A673 (cell line): ENCODE results near the gene BMP3. TPM values are rescaled to one million over a fixed set of nuclear protein-coding genes. Genes with fewer than 3 reads are reported as not detected.

Experiments used
- BruUV-seq: library from RNA; stranded (reverse); fragments of 400-500 nt; replicated peaks from 2 replicates; lab custom pipeline; 2021; lab: Mats Ljungman, UMichigan
- CTCF ChIA-PET: fragments of 300-600 bp; sonication (Branson Sonifier 250); formaldehyde crosslinking; loops from one replicate; lab custom pipeline; 2022; ENCODE audit warnings: antibody characterized with exemption; lab: Charles Lee
- POLR2A ChIA-PET: fragments of 300-600 bp; sonication (Branson Sonifier 250); formaldehyde crosslinking; loops from one replicate; lab custom pipeline; 2022; ENCODE audit warnings: antibody characterized with exemption; ENCODE audit not compliant: low non-redundant PET; lab: Charles Lee
- DNase-seq: peaks from one replicate; pipeline ENCODE4 v3.0.0-alpha.2; 2015; ENCODE audit warnings: low spot score
- H3K27ac ChIP-seq: fragments of 200-600 bp; sonication (generic); 2 replicates; pipeline ENCODE4 v1.5.1; 2016; ENCODE audit warnings: mixed run types, low read depth, mild to moderate bottlenecking, mixed read lengths, antibody characterized with exemption, low read length; ENCODE audit not compliant: poor library complexity, severe bottlenecking
- H3K27me3 ChIP-seq: fragments of 200-600 bp; sonication (generic); replicated peaks from 2 replicates; pipeline ENCODE4 v1.6.1; 2017; ENCODE audit warnings: mixed run types, low read depth, mild to moderate bottlenecking, mixed read lengths, antibody characterized with exemption, low read length; ENCODE audit not compliant: insufficient read depth, poor library complexity
- H3K36me3 ChIP-seq: fragments of 200-600 bp; sonication (generic); 2 replicates; pipeline ENCODE4 v1.6.1; 2016; ENCODE audit warnings: mixed run types, mild to moderate bottlenecking, mixed read lengths, antibody characterized with exemption, low read length; ENCODE audit not compliant: insufficient read depth, poor library complexity, severe bottlenecking
- H3K4me1 ChIP-seq: fragments of 200-600 bp; sonication (generic); 2 replicates; pipeline ENCODE4 v1.6.1; 2017; ENCODE audit warnings: mixed run types, mild to moderate bottlenecking, mixed read lengths, antibody characterized with exemption, low read length; ENCODE audit not compliant: insufficient read depth, poor library complexity, severe bottlenecking
- H3K4me3 ChIP-seq: fragments of 200-600 bp; sonication (generic); 2 replicates; pipeline ENCODE4 v1.5.1; 2016; ENCODE audit warnings: low read depth, mixed run types, mild to moderate bottlenecking, mixed read lengths, low read length; ENCODE audit not compliant: poor library complexity, severe bottlenecking
- H3K9me3 ChIP-seq: fragments of 200-600 bp; sonication (generic); 2 replicates; pipeline ENCODE4 v1.6.1; 2016; ENCODE audit warnings: mixed run types, low read depth, mild to moderate bottlenecking, mixed read lengths, antibody characterized with exemption, low read length; ENCODE audit not compliant: poor library complexity, severe bottlenecking
- EZH2 ChIP-seq: fragments of 200-600 bp; sonication (generic); IDR thresholded peaks from 2 replicates; pipeline ENCODE4 v1.6.1; 2017; ENCODE audit warnings: borderline replicate concordance, low read depth, mild to moderate bottlenecking, mixed read lengths, antibody characterized with exemption, low read length; ENCODE audit not compliant: poor library complexity, severe bottlenecking
- intact Hi-C: fragments of 100-400 bp; cut with micrococcal nuclease; formaldehyde crosslinking; loops from one replicate; pipeline ENCODE4 v1.10.0; 2022; ENCODE audit not compliant: unreplicated experiment
- total RNA-seq: library from RNA; stranded (reverse); gene quantifications from 2 replicates; pipeline ENCODE4 v1.2.3, GENCODE V29; 2021
- TF ChIP-seq, protein P1 (sequence below): fragments of 300-800, 200-600 bp; sonication (generic); conservative IDR thresholded peaks from 2 replicates; pipeline ENCODE4 v1.5.1; 2017; ENCODE audit warnings: low read depth, mild to moderate bottlenecking, antibody characterized with exemption, low read length, moderate library complexity, mixed read lengths

BMP3 gene
- total RNA-seq, 1 experiment from 2014 or later = not detected

DNA sequence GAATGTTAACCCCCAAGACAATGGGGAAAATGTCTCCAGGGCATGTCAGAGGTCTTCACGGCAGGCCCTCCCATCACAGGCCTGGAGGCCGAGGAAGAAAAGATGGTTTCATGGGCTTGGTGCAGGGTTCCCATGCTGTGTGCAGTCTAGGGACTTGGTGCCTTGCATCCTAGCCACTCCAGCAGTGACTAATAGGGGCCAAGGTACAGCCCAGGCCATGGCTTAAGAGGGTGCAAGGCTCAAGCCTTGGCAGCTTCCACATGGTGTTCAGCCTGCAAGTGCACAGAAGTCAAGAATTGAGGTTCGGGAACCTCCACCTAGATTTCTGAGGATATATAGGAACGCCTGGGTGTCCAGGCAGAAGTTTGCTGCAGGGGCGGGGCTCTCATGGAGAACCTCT, 50.6 kb downstream of the BMP3 start:
- Histone ChIP-seq H3K9me3 (no peaks in the 10 kb centered on the region), H3K36me3 (no peaks in the 10 kb centered on the region), H3K4me1 (no peaks in the 10 kb centered on the region), H3K27ac (no peak overlapping the region), H3K4me3 (no peak overlapping the region), H3K27me3 (no peaks in the 10 kb centered on the region)
- intact Hi-C loops = no loop called here
- no peak for TF ChIP-seq EZH2
- TF ChIP-seq, protein P1, sequence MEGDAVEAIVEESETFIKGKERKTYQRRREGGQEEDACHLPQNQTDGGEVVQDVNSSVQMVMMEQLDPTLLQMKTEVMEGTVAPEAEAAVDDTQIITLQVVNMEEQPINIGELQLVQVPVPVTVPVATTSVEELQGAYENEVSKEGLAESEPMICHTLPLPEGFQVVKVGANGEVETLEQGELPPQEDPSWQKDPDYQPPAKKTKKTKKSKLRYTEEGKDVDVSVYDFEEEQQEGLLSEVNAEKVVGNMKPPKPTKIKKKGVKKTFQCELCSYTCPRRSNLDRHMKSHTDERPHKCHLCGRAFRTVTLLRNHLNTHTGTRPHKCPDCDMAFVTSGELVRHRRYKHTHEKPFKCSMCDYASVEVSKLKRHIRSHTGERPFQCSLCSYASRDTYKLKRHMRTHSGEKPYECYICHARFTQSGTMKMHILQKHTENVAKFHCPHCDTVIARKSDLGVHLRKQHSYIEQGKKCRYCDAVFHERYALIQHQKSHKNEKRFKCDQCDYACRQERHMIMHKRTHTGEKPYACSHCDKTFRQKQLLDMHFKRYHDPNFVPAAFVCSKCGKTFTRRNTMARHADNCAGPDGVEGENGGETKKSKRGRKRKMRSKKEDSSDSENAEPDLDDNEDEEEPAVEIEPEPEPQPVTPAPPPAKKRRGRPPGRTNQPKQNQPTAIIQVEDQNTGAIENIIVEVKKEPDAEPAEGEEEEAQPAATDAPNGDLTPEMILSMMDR = no peak
- POLR2A ChIA-PET = no interaction called here
- CTCF ChIA-PET = no interaction called here
- no TSS peak for BruUV-seq
- no peak for DNase-seq

DNA sequence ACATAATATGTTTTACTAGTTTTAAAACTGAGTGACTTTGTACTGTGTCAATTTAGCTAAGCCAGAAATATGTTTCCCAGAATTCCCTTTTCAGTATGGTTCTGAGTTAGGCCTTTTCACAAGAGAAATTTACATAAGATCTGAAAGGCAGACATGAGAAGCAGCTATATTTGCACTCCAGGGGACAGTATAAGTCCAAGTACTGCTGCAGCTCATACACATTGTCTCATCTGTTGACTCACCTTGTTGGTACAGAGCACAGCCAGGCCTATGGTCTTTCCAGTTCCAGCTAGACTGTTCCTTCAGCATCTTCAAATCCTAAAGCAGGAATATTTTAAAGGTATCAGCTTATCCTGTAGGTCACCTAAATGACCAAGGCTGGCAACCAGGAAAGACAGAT, 53.5 kb downstream of the BMP3 start:
- no peak for DNase-seq
- H3K4me3 ChIP-seq = no peak overlapping the region
- CTCF ChIA-PET = no interaction called here
- H3K9me3 ChIP-seq = no peaks in the 10 kb centered on the region
- H3K4me1 ChIP-seq = no peaks in the 10 kb centered on the region
- BruUV-seq = no TSS peak
- intact Hi-C loops = no loop called here
- H3K27ac ChIP-seq = no peak overlapping the region
- no peaks in the 10 kb centered on the region for H3K27me3 ChIP-seq
- POLR2A ChIA-PET = no interaction called here
- TF ChIP-seq, protein P1 = no peak
- TF ChIP-seq EZH2 = no peak
- no peaks in the 10 kb centered on the region for H3K36me3 ChIP-seq

DNA sequence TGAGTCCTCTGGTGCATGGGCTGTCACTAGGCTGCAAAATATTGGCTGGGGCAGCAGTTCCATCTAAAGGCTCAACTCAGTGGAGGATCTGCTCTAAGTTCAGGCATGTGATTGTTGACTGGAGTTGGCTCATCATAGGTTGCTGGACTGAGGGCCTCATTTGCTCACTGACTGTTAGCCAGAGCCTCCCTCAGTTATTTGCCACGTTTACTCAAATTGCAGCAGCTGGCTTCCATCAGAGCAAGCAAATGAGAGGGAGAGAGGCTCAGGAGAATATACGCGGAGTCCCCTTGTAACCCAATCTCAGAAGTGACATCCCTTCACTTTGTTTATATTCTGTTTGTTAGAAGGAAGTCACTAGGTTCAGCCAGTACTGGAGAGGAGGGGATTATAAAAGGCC, 54.1 kb downstream of the BMP3 start:
- ChIA-PET POLR2A (no interaction called here), CTCF (no interaction called here)
- no peak overlapping the region for H3K4me3 ChIP-seq
- no peak for DNase-seq
- H3K9me3 ChIP-seq = no peaks in the 10 kb centered on the region
- no peaks in the 10 kb centered on the region for H3K4me1 ChIP-seq
- intact Hi-C loops = no loop called here
- no peaks in the 10 kb centered on the region for H3K27me3 ChIP-seq
- no peak for TF ChIP-seq EZH2
- TF ChIP-seq, protein P1 = no peak
- no peak overlapping the region for H3K27ac ChIP-seq
- no TSS peak for BruUV-seq
- H3K36me3 ChIP-seq = no peaks in the 10 kb centered on the region
